ENCODE results near the gene APELA.

Gene APELA

DNA sequence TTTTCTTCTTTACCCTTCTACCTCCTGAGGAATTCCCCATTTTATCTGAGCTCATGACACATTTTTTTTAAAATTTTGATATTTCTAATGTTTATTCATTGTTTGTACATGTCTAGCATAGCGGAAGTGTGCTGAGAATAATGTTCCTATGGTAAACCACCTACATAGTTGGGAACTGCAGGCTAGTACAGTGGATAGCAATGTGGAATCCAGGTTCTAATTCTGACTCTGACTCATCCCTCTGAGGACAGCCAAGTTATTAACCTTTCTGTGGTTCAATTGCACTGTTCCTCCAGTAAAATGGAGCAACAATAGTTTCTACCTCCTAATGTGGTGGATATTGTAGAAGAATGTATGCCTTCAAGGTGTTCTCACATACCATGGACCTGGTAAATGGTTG is 20.6 kb upstream of the APELA start:
- intact Hi-C loops (cut with DNase I; ENCODE audit: low total_unique reads), result no loop called here
- Histone ChIP-seq H3K4me3 (no peak overlapping the region), H3K27me3 (no peaks in the 10 kb centered on the region), H3K4me1 (no peaks in the 10 kb centered on the region), H3K36me3 (no peaks in the 10 kb centered on the region), H3K27ac (no peak overlapping the region), H3K9me3 (no peaks in the 10 kb centered on the region)
- no peak for DNase-seq
- TF ChIP-seq, protein P1, sequence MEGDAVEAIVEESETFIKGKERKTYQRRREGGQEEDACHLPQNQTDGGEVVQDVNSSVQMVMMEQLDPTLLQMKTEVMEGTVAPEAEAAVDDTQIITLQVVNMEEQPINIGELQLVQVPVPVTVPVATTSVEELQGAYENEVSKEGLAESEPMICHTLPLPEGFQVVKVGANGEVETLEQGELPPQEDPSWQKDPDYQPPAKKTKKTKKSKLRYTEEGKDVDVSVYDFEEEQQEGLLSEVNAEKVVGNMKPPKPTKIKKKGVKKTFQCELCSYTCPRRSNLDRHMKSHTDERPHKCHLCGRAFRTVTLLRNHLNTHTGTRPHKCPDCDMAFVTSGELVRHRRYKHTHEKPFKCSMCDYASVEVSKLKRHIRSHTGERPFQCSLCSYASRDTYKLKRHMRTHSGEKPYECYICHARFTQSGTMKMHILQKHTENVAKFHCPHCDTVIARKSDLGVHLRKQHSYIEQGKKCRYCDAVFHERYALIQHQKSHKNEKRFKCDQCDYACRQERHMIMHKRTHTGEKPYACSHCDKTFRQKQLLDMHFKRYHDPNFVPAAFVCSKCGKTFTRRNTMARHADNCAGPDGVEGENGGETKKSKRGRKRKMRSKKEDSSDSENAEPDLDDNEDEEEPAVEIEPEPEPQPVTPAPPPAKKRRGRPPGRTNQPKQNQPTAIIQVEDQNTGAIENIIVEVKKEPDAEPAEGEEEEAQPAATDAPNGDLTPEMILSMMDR (IDR thresholded peaks at IDR 0.05), result no peak

DNA sequence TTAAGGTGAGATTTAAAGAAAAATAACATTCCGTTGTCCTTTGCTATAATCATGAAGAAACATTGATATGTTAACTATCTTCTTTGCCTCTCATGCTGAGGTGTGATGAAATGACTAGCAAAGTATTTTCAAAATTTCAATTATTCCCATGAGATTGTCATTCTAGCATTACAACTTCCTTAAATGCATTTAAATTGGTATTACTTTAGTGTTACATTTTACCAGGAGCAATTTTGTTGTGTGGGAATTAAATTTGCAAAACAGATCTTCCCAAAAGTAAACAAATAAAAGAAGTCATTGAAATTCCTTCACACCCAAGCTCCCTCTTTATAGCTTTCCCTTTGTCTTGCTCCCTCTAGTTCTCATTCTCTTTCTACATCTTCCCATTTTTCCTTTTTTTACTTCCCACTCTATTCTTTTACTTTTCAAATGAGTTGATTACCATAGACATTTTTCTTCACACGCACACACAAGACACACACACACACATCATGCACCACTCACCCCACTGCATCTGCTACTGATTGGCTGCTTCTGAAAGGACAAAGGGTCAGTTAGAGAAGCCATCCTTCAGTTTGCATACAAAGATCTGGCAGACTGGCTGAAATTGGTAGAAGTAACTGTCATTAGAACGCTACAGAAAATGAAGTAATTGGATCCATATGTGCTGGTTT is 10.0 kb upstream of the APELA start:
- H3K36me3 ChIP-seq, result no peaks in the 10 kb centered on the region
- intact Hi-C loops (cut with DNase I; ENCODE audit: low total_unique reads), result no loop called here
- TF ChIP-seq, protein P1 (IDR thresholded peaks at IDR 0.05), result no peak
- no peaks in the 10 kb centered on the region for H3K9me3 ChIP-seq
- no peak overlapping the region for H3K27ac ChIP-seq
- no peaks in the 10 kb centered on the region for H3K27me3 ChIP-seq
- no peak for DNase-seq
- no peaks in the 10 kb centered on the region for H3K4me1 ChIP-seq
- H3K4me3 ChIP-seq, result no peak overlapping the region

DNA sequence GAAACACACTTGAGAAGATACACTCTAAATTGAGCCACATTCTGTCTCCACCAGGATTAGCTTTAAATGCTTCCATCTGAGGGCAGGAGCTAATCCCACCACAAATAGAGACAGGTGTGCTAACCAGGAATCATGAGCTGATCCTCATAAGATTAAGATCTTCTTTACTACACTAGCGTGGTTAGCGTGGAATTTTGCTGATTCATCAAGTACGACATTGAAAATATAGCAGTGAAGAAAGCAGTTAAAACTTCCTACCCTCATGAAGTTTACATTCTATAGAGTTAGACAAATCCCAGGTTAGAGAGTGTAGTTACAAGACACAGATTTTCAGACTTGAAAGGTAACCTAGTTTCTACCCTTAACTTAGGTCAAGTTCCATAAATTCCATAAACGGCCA is 5.3 kb upstream of the APELA start:
- DNase-seq, result no peak
- no peak overlapping the region for H3K27ac ChIP-seq
- no peaks in the 10 kb centered on the region for H3K36me3 ChIP-seq
- H3K27me3 ChIP-seq, result no peaks in the 10 kb centered on the region
- TF ChIP-seq, protein P1 (IDR thresholded peaks at IDR 0.05), result no peak
- no peak overlapping the region for H3K4me3 ChIP-seq
- no peaks in the 10 kb centered on the region for H3K4me1 ChIP-seq
- intact Hi-C loops (cut with DNase I; ENCODE audit: low total_unique reads), result no loop called here
- no peaks in the 10 kb centered on the region for H3K9me3 ChIP-seq

DNA sequence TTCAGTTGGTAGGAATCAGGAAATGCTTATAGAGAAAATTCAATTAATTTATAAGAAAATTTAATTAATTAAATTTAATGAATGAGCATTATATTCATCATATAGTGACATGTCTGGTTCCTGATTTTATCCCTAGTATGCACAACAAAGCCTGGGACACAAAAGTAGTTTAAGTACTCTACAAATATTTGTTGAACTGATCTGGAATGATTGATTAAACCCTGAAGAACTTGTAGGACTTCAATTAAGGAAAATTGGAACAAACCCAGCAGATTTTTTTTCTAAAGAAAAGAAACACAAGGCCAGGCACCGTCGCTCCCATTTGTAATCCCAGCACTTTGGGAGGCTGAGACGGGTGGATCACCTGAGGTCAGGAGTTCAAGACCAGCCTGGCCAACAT is 4.5 kb upstream of the APELA start:
- Histone ChIP-seq H3K36me3 (no peaks in the 10 kb centered on the region), H3K27me3 (no peaks in the 10 kb centered on the region), H3K4me3 (no peak overlapping the region), H3K9me3 (no peaks in the 10 kb centered on the region), H3K27ac (no peak overlapping the region), H3K4me1 (no peaks in the 10 kb centered on the region)
- intact Hi-C loops (cut with DNase I; ENCODE audit: low total_unique reads), result no loop called here
- TF ChIP-seq, protein P1 (IDR thresholded peaks at IDR 0.05), result no peak
- no peak for DNase-seq

DNA sequence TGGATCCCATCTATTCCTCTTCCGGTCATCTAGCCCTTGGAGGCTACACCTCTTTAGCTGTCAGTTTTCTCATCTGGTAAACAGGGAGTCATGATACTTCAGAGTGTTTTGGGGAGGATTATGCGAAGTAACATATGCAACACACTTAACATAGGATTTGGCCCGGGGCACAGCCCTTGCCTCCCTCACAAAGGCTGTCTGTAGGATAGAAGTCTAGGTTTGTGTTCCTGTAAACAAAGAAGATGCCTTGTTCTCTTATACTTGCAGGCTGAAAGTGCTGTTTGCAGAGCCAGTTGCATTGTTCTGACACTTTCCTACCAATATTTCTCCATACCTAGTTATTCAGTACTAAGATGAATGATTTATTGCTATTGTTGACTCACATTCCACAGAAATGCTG is 2.2 kb upstream of the APELA start:
- intact Hi-C loops (cut with DNase I; ENCODE audit: low total_unique reads), result no loop called here
- Histone ChIP-seq H3K4me1 (no peaks in the 10 kb centered on the region), H3K4me3 (no peak overlapping the region), H3K27me3 (no peaks in the 10 kb centered on the region), H3K36me3 (no peaks in the 10 kb centered on the region), H3K27ac (no peak overlapping the region), H3K9me3 (no peaks in the 10 kb centered on the region)
- DNase-seq, result no peak
- TF ChIP-seq, protein P1 (IDR thresholded peaks at IDR 0.05), result no peak
